HCT116 (cell line): ENCODE data around the gene MPEG1. TPM values are rescaled to one million over a fixed set of nuclear protein-coding genes. Genes with fewer than 3 reads are reported as not detected.

ENCODE experiments used
- ATAC-seq: fragments of 200-7000 bp; cut with Tn5 transposase; 2 replicates; pipeline ENCODE4 v1.9.1; 2020; ENCODE audit warnings: mild to moderate bottlenecking, moderate library complexity
- BruUV-seq: library from RNA; stranded (reverse); fragments of 400-500 nt; replicated peaks from 2 replicates; lab custom pipeline; 2021; lab: Mats Ljungman, UMichigan
- CTCF ChIA-PET: fragments of 300-600 bp; sonication (Branson Sonifier 250); formaldehyde crosslinking; loops from one replicate; lab custom pipeline; 2021; ENCODE audit warnings: antibody characterized with exemption; lab: Charles Lee
- POLR2A ChIA-PET: fragments of 300-600, 350-600 bp; sonication (Branson Sonifier 250); formaldehyde crosslinking; loops from one replicate; lab custom pipeline; 2021; ENCODE audit warnings: antibody characterized with exemption; lab: Charles Lee
- RAD21 ChIA-PET, 2 experiments: fragments of 300-600 bp; sonication (Branson Sonifier 250); formaldehyde crosslinking; loops; one replicate each; lab custom pipeline; 2023; ENCODE audit warnings: low total read pairs in 2 of 2; ENCODE audit not compliant: uncharacterized antibody in 2 of 2, unreplicated experiment in 2 of 2, low non-redundant PET in 1 of 2; lab: Charles Lee
- DNase-seq: peaks from one replicate; pipeline ENCODE4 v3.0.0-alpha.2; 2010; ENCODE audit warnings: low read depth, low spot score
- H2AFZ ChIP-seq: fragments of 200-600 bp; shearing (Covaris generic), sonication (generic); 2 replicates; pipeline ENCODE4 v1.6.1; 2017; ENCODE audit warnings: low read depth, mixed run types, mixed read lengths, antibody characterized with exemption, low read length; ENCODE audit not compliant: poor library complexity, severe bottlenecking
- H3K27ac ChIP-seq: 2 replicates; pipeline ENCODE4 v1.5.1; 2012; ENCODE audit warnings: low read depth, low read length
- H3K27me3 ChIP-seq: fragments of 200-600 bp; sonication (generic); 2 replicates; pipeline ENCODE4 v1.6.1; 2016; ENCODE audit warnings: mixed run types, low read length, mixed read lengths; ENCODE audit not compliant: insufficient read depth
- H3K36me3 ChIP-seq, 2 experiments: fragments of 200-500 bp in 1 of 2; fragments of 200-600 bp in 1 of 2; sonication (Bioruptor generic) in 1 of 2; sonication (generic) in 1 of 2; 2 replicates each; pipeline versions ENCODE4 v1.5.1 to v1.6.1; 2014 to 2016; ENCODE audit warnings: low read length in 2 of 2, inconsistent platforms in 1 of 2, mixed read lengths in 1 of 2, mixed run types in 1 of 2; ENCODE audit not compliant: insufficient read depth in 2 of 2, control insufficient read depth in 1 of 2
- H3K4me1 ChIP-seq, 2 experiments: fragments of 200-600 bp in 1 of 2; sonication (generic) in 1 of 2; 2 replicates each; pipeline versions ENCODE4 v1.5.1 to v1.6.1; 2012 to 2017; ENCODE audit warnings: low read length in 2 of 2, inconsistent platforms in 1 of 2, mild to moderate bottlenecking in 1 of 2, mixed read lengths in 1 of 2, mixed run types in 1 of 2, moderate library complexity in 1 of 2; ENCODE audit not compliant: insufficient read depth in 2 of 2, control insufficient read depth in 1 of 2
- H3K4me2 ChIP-seq: fragments of 200-600 bp; sonication (generic); 2 replicates; pipeline ENCODE4 v1.6.1; 2017; ENCODE audit warnings: mixed run types, low read length, mixed read lengths
- H3K4me3 ChIP-seq, 2 experiments: fragments of 200-600 bp in 1 of 2; sonication (generic) in 1 of 2; replicated peaks in 1 of 2; 2 replicates each; pipeline ENCODE4 v1.5.1; 2011 to 2016; ENCODE audit warnings: low read length in 2 of 2, control low read depth in 1 of 2, low read depth in 1 of 2, mild to moderate bottlenecking in 1 of 2, mixed read lengths in 1 of 2, mixed run types in 1 of 2
- H3K79me2 ChIP-seq: fragments of 200-600 bp; sonication (generic); 2 replicates; pipeline ENCODE4 v1.6.1; 2017; ENCODE audit warnings: mild to moderate bottlenecking, mixed run types, low read length, moderate library complexity, mixed read lengths; ENCODE audit not compliant: insufficient read depth
- H3K9ac ChIP-seq: fragments of 200-600 bp; sonication (generic); 2 replicates; pipeline ENCODE4 v1.6.1; 2016; ENCODE audit warnings: low read length, mixed read lengths
- H3K9me2 ChIP-seq: fragments of 200-600 bp; sonication (generic), shearing (Covaris generic); 2 replicates; pipeline ENCODE4 v1.6.1; 2017; ENCODE audit warnings: mixed run types, mild to moderate bottlenecking, moderate library complexity; ENCODE audit not compliant: insufficient read depth
- H3K9me3 ChIP-seq, 2 experiments: fragments of 200-500 bp in 1 of 2; fragments of 200-600 bp in 1 of 2; sonication (Bioruptor generic) in 1 of 2; sonication (generic) in 1 of 2; 2 replicates each; pipeline ENCODE4 v1.6.1; 2014 to 2017; ENCODE audit warnings: low read length in 2 of 2, mixed read lengths in 2 of 2, inconsistent platforms in 1 of 2, low read depth in 1 of 2, mild to moderate bottlenecking in 1 of 2, mixed run types in 1 of 2, moderate library complexity in 1 of 2; ENCODE audit not compliant: control insufficient read depth in 1 of 2, insufficient read depth in 1 of 2
- H4K20me1 ChIP-seq: fragments of 200-600 bp; sonication (generic), shearing (Covaris generic); 2 replicates; pipeline ENCODE4 v1.6.1; 2017; ENCODE audit warnings: mixed run types, mild to moderate bottlenecking, moderate library complexity; ENCODE audit not compliant: insufficient read depth
- CBX3 ChIP-seq: IDR thresholded peaks from 2 replicates; pipeline ENCODE4 v1.6.1; 2012; ENCODE audit warnings: low read depth
- CEBPB ChIP-seq: IDR thresholded peaks from 2 replicates; pipeline ENCODE4 v1.6.1; 2012; ENCODE audit warnings: low read depth
- EGR1 ChIP-seq: IDR thresholded peaks from 2 replicates; pipeline ENCODE4 v1.6.1; 2012; ENCODE audit warnings: low read depth
- EZH2 ChIP-seq: fragments of 200-600 bp; sonication (generic); IDR thresholded peaks from 2 replicates; pipeline ENCODE4 v1.6.1; 2017; ENCODE audit warnings: antibody characterized with exemption, mixed run types
- EZH2phosphoT487 ChIP-seq: fragments of 200-600 bp; IDR thresholded peaks from 2 replicates; pipeline ENCODE4 v1.6.1; 2018; ENCODE audit warnings: antibody characterized with exemption, borderline replicate concordance
- FOSL1 ChIP-seq: IDR thresholded peaks from 2 replicates; pipeline ENCODE4 v1.6.1; 2012; ENCODE audit warnings: low read depth
- JUND ChIP-seq: IDR thresholded peaks from 2 replicates; pipeline ENCODE4 v1.6.1; 2012
- POLR2AphosphoS5 ChIP-seq: IDR thresholded peaks from 2 replicates; pipeline ENCODE4 v1.6.1; 2011; ENCODE audit warnings: mild to moderate bottlenecking, low read depth, low read length, moderate library complexity
- RAD21 ChIP-seq: IDR thresholded peaks from 2 replicates; pipeline ENCODE4 v1.6.1; 2012; ENCODE audit warnings: low read depth, mild to moderate bottlenecking
- YY1 ChIP-seq: IDR thresholded peaks from 2 replicates; pipeline ENCODE4 v1.6.1; 2011; ENCODE audit warnings: low read length, low read depth, moderate library complexity, mild to moderate bottlenecking; ENCODE audit not compliant: insufficient replicate concordance; ENCODE audit errors: extremely low read depth
- ZNF274 ChIP-seq: fragments of 200-500 bp; sonication (Bioruptor generic); IDR thresholded peaks from 2 replicates; pipeline ENCODE4 v1.6.1; 2014; ENCODE audit warnings: mild to moderate bottlenecking, low read depth, low read length, inconsistent platforms
- intact Hi-C: fragments of 100-400 bp; cut with micrococcal nuclease; formaldehyde crosslinking; loops from 2 replicates; pipeline ENCODE4 v1.10.0; 2022
- total RNA-seq: library from RNA; stranded (reverse); gene quantifications from one replicate; pipeline ENCODE4 v1.2.1, GENCODE V29; 2021; ENCODE audit not compliant: unreplicated experiment
- TF ChIP-seq, protein P1 (sequence below), 3 experiments: fragments of 200-600 bp in 1 of 3; sonication (generic) in 1 of 3; IDR thresholded peaks in 2 of 3; conservative IDR thresholded peaks in 1 of 3; 2 replicates each; pipeline ENCODE4 v1.5.1; 2012 to 2017; ENCODE audit warnings: low read depth in 2 of 3, low read length in 2 of 3, antibody characterized with exemption in 1 of 3, borderline replicate concordance in 1 of 3, control low read depth in 1 of 3, mild to moderate bottlenecking in 1 of 3, mixed read lengths in 1 of 3, mixed run types in 1 of 3, moderate library complexity in 1 of 3; ENCODE audit not compliant: insufficient read depth in 1 of 3
- TF ChIP-seq, protein P2 (sequence below): IDR thresholded peaks from 2 replicates; pipeline ENCODE4 v1.6.1; 2012
- TF ChIP-seq, protein P3 (sequence below): IDR thresholded peaks from 2 replicates; pipeline ENCODE4 v1.6.1; 2011; ENCODE audit warnings: mild to moderate bottlenecking, low read length, moderate library complexity; ENCODE audit not compliant: insufficient replicate concordance; ENCODE audit errors: extremely low read depth

The MPEG1 gene
- total RNA-seq, 1 experiment from 2014 or later: 0.07 TPM

DNA sequence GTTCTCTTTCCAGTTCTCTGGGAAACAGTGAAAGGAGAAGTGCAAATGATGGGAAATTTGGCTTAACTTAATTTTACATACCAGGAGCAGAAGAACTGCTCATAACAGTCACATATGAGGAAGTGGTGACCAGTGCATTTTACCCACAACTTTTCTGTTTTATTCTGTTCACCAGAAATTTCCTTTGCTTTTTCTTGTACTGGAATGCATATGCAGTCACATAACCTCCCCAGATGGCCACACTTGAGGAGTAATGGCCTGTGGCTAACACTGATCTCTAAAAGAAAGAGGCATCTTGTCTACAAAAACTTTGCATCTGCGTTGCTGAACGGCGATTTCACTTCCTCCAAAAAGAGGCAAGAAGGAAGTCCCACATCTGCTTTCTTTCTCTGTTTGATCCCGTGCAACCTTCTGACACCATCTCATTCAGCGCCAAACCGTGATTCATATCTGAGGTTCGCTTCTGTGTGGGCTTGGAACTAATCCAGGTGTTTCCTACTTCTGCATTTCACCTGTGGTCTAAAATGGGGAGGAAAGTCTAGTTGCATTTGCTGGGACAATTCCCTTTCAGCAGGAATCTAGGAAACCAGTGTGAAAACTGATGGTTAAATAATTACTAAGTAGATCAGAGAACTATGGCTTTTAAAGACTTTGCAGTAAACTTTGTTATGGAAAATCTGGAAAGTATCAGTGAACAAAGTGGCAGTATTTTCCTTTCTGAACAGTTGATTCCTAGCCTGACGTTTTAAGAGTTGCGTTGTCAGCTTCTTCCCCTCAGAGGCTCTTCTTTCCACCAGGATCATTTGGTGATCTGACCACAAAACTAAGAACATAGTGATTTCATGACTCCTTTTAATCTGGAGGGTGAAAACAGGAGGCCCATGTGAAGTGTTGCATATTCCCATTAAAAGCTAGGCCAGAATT, 4.2 kb upstream of the MPEG1 start:
- Histone ChIP-seq H3K27me3 (0 out of 2 replicates have a peak, but pooled peaks cover 4% of the 10 kb centered on the region), H2AFZ (no peak overlapping the region), H3K27ac (no peak overlapping the region), H3K36me3 (no peaks in the 10 kb centered on the region), H3K9me3 (no peaks in the 10 kb centered on the region), H3K9me2 (no peaks in the 10 kb centered on the region), H3K4me1 (0 out of 4 replicates have a peak, but pooled peaks cover 0 to 3% of the 10 kb centered on the region in 2 experiments), H4K20me1 (no peaks in the 10 kb centered on the region), H3K79me2 (no peaks in the 10 kb centered on the region), H3K4me3 (no peak overlapping the region), H3K4me2 (no peak overlapping the region), H3K9ac (no peak overlapping the region)
- no TSS peak for BruUV-seq
- ATAC-seq (no peak), DNase-seq (no peak)
- intact Hi-C loops: no loop called here
- POLR2A ChIA-PET: no interaction called here
- CTCF ChIA-PET: no interaction called here
- RAD21 ChIA-PET: no interaction called here
- TF ChIP-seq POLR2AphosphoS5: no peak
- TF ChIP-seq EGR1: no peak
- TF ChIP-seq YY1: no peak
- no peak for TF ChIP-seq EZH2
- TF ChIP-seq, protein P1, sequence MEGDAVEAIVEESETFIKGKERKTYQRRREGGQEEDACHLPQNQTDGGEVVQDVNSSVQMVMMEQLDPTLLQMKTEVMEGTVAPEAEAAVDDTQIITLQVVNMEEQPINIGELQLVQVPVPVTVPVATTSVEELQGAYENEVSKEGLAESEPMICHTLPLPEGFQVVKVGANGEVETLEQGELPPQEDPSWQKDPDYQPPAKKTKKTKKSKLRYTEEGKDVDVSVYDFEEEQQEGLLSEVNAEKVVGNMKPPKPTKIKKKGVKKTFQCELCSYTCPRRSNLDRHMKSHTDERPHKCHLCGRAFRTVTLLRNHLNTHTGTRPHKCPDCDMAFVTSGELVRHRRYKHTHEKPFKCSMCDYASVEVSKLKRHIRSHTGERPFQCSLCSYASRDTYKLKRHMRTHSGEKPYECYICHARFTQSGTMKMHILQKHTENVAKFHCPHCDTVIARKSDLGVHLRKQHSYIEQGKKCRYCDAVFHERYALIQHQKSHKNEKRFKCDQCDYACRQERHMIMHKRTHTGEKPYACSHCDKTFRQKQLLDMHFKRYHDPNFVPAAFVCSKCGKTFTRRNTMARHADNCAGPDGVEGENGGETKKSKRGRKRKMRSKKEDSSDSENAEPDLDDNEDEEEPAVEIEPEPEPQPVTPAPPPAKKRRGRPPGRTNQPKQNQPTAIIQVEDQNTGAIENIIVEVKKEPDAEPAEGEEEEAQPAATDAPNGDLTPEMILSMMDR (IDR thresholded peaks at IDR 0.05 in 2 of 3, conservative IDR thresholded peaks at IDR 0.05 in 1 of 3; ENCODE audit: borderline replicate concordance in 1 of 3, insufficient read depth in 1 of 3, low read depth in 2 of 3, low read length in 2 of 3): no peak
- TF ChIP-seq ZNF274: no peak
- no peak for TF ChIP-seq JUND
- no peak for TF ChIP-seq EZH2phosphoT487
- TF ChIP-seq, protein P2, sequence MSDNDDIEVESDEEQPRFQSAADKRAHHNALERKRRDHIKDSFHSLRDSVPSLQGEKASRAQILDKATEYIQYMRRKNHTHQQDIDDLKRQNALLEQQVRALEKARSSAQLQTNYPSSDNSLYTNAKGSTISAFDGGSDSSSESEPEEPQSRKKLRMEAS: no peak
- no peak for TF ChIP-seq RAD21
- TF ChIP-seq, protein P3, sequence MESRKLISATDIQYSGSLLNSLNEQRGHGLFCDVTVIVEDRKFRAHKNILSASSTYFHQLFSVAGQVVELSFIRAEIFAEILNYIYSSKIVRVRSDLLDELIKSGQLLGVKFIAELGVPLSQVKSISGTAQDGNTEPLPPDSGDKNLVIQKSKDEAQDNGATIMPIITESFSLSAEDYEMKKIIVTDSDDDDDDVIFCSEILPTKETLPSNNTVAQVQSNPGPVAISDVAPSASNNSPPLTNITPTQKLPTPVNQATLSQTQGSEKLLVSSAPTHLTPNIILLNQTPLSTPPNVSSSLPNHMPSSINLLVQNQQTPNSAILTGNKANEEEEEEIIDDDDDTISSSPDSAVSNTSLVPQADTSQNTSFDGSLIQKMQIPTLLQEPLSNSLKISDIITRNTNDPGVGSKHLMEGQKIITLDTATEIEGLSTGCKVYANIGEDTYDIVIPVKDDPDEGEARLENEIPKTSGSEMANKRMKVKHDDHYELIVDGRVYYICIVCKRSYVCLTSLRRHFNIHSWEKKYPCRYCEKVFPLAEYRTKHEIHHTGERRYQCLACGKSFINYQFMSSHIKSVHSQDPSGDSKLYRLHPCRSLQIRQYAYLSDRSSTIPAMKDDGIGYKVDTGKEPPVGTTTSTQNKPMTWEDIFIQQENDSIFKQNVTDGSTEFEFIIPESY: no peak
- no peak for TF ChIP-seq CBX3
- TF ChIP-seq CEBPB: no peak
- TF ChIP-seq FOSL1: no peak
